K562 (cell line): ENCODE data around the gene C1QTNF2. TPM values are rescaled to one million over a fixed set of nuclear protein-coding genes. Genes with fewer than 3 reads are reported as not detected.

Experiments
- MTA1 ChIP-seq: fragments of 450-650 bp; IDR thresholded peaks from 2 replicates; pipeline ENCODE4 v1.6.1; 2017; ENCODE audit warnings: borderline replicate concordance
- RB1 ChIP-seq: fragments of 450-650 bp; IDR thresholded peaks from 2 replicates; pipeline ENCODE4 v1.6.1; 2017; ENCODE audit warnings: low read depth, mild to moderate bottlenecking
- SUPT5H ChIP-seq: fragments of 450-650 bp; IDR thresholded peaks from 2 replicates; pipeline ENCODE4 v1.6.1; 2016
- TBL1XR1 ChIP-seq, 2 experiments: IDR thresholded peaks; 2 replicates each; pipeline ENCODE4 v1.6.1; 2012; ENCODE audit warnings: improper control_type of control experiment in 2 of 2, low read length in 2 of 2, mild to moderate bottlenecking in 1 of 2
- TFE3 ChIP-seq: fragments of 450-650 bp; formaldehyde crosslinking; IDR thresholded peaks from 2 replicates; pipeline ENCODE4 v1.4.0; 2020; ENCODE audit warnings: mild to moderate bottlenecking, mixed read lengths
- THRB ChIP-seq: fragments of 450-650 bp; formaldehyde crosslinking; conservative IDR thresholded peaks from 2 replicates; pipeline ENCODE4 v1.4.0; 2022; ENCODE audit warnings: mild to moderate bottlenecking, missing genetic modification characterization
- ZFP30 ChIP-seq: fragments of 250-450 bp; sonication (Bioruptor Pico); IDR thresholded peaks from 2 replicates; pipeline ENCODE4 v1.8.0; 2022; ENCODE audit warnings: moderate library complexity, mild to moderate bottlenecking, inconsistent platforms, borderline replicate concordance
- ZFP36 ChIP-seq: fragments of 150-350 bp; IDR thresholded peaks from 2 replicates; pipeline ENCODE4 v1.6.1; 2018; ENCODE audit warnings: low read length, low read depth; ENCODE audit not compliant: partially characterized antibody
- ZNF311 ChIP-seq: fragments of 250-450 bp; sonication (Bioruptor Pico); IDR thresholded peaks from 2 replicates; pipeline ENCODE4 v1.4.0; 2020; ENCODE audit warnings: mild to moderate bottlenecking, moderate library complexity
- ZNF699 ChIP-seq: fragments of 250-450 bp; sonication (Bioruptor Pico); IDR thresholded peaks from 2 replicates; pipeline ENCODE4 v1.8.0; 2021; ENCODE audit warnings: mild to moderate bottlenecking, moderate library complexity; ENCODE audit not compliant: insufficient replicate concordance
- polyA plus RNA-seq, 8 experiments: library from polyadenylated mRNA; depleted of rRNA in 4 of 8; stranded (reverse) in 5 of 8; unstranded in 3 of 8; fragments of >200 nt; fragmentation: Nextera tagmentation in 2 of 8; fragmentation: Illumina TruSeq in 1 of 8; extraction: Ambion mirVana in 2 of 8; extraction: Trizol in 1 of 8; gene quantifications; 2 replicates each; pipeline versions ENCODE4 v1.2.1 to v1.2.3, GENCODE V29; 2011 to 2014; ENCODE audit warnings: inconsistent platforms in 1 of 8, missing spikeins in 1 of 8
- total RNA-seq, 7 experiments: library from RNA; depleted of rRNA in 6 of 7; stranded (reverse); fragments of >200 nt in 6 of 7; fragmentation: Illumina TruSeq in 2 of 7; extraction: Trizol in 2 of 7; gene quantifications; 2 replicates each; pipeline versions ENCODE4 v1.2.1 to v1.2.3, GENCODE V29; 2011 to 2021; ENCODE audit warnings: low replicate concordance in 1 of 7
- TF ChIP-seq, protein P1 (sequence below): fragments of 450-650 bp; IDR thresholded peaks from 2 replicates; pipeline ENCODE4 v1.6.1; 2016; ENCODE audit warnings: mild to moderate bottlenecking, moderate library complexity
- TF ChIP-seq, protein P2 (sequence below): sonication (generic); formaldehyde crosslinking; IDR thresholded peaks from 2 replicates; pipeline ENCODE4 v1.8.0; 2022; ENCODE audit warnings: mild to moderate bottlenecking, low read depth, missing genetic modification reagents

Gene C1QTNF2
- total and polyA plus RNA-seq, 9 of the 15 experiments (the other 6 are each of a cell fraction or from before 2014, with no cell fraction given) = not detected

DNA sequence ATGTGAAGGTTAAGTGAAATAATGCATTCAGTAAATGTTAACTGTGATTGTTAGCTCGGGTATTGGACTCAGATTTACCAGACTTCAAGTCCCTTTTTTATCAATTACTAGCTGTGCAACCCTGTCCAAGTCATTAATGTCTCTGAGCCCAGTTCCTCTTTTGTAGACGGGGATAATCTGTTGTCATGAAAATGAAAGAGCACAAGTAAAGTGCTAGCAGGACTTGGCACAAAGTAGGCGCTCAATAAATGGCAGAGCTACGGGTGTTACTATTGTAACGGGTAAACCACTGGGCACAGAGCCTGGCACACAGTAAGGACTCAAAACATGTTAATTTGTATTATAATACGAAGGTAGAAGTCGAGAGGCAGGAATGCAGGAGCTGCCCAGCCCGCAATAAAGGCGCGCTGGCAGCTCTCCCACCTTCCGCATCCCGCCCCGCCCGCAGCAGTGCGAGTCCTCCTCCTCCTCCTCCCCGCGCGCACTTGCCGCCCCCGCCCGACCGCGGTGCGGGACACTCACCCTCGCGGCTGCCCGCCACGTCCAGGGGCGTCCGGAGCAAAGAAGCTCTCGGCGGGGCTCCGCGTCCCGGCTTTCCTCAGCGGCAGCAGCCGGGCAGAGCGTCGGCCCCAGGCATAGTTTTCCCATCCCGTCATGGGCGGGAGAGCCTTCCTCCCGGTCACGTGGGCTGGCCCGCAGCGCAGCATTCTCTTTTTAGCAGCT is at the start of gene C1QTNF2 (continued):
- TF ChIP-seq, protein P1, sequence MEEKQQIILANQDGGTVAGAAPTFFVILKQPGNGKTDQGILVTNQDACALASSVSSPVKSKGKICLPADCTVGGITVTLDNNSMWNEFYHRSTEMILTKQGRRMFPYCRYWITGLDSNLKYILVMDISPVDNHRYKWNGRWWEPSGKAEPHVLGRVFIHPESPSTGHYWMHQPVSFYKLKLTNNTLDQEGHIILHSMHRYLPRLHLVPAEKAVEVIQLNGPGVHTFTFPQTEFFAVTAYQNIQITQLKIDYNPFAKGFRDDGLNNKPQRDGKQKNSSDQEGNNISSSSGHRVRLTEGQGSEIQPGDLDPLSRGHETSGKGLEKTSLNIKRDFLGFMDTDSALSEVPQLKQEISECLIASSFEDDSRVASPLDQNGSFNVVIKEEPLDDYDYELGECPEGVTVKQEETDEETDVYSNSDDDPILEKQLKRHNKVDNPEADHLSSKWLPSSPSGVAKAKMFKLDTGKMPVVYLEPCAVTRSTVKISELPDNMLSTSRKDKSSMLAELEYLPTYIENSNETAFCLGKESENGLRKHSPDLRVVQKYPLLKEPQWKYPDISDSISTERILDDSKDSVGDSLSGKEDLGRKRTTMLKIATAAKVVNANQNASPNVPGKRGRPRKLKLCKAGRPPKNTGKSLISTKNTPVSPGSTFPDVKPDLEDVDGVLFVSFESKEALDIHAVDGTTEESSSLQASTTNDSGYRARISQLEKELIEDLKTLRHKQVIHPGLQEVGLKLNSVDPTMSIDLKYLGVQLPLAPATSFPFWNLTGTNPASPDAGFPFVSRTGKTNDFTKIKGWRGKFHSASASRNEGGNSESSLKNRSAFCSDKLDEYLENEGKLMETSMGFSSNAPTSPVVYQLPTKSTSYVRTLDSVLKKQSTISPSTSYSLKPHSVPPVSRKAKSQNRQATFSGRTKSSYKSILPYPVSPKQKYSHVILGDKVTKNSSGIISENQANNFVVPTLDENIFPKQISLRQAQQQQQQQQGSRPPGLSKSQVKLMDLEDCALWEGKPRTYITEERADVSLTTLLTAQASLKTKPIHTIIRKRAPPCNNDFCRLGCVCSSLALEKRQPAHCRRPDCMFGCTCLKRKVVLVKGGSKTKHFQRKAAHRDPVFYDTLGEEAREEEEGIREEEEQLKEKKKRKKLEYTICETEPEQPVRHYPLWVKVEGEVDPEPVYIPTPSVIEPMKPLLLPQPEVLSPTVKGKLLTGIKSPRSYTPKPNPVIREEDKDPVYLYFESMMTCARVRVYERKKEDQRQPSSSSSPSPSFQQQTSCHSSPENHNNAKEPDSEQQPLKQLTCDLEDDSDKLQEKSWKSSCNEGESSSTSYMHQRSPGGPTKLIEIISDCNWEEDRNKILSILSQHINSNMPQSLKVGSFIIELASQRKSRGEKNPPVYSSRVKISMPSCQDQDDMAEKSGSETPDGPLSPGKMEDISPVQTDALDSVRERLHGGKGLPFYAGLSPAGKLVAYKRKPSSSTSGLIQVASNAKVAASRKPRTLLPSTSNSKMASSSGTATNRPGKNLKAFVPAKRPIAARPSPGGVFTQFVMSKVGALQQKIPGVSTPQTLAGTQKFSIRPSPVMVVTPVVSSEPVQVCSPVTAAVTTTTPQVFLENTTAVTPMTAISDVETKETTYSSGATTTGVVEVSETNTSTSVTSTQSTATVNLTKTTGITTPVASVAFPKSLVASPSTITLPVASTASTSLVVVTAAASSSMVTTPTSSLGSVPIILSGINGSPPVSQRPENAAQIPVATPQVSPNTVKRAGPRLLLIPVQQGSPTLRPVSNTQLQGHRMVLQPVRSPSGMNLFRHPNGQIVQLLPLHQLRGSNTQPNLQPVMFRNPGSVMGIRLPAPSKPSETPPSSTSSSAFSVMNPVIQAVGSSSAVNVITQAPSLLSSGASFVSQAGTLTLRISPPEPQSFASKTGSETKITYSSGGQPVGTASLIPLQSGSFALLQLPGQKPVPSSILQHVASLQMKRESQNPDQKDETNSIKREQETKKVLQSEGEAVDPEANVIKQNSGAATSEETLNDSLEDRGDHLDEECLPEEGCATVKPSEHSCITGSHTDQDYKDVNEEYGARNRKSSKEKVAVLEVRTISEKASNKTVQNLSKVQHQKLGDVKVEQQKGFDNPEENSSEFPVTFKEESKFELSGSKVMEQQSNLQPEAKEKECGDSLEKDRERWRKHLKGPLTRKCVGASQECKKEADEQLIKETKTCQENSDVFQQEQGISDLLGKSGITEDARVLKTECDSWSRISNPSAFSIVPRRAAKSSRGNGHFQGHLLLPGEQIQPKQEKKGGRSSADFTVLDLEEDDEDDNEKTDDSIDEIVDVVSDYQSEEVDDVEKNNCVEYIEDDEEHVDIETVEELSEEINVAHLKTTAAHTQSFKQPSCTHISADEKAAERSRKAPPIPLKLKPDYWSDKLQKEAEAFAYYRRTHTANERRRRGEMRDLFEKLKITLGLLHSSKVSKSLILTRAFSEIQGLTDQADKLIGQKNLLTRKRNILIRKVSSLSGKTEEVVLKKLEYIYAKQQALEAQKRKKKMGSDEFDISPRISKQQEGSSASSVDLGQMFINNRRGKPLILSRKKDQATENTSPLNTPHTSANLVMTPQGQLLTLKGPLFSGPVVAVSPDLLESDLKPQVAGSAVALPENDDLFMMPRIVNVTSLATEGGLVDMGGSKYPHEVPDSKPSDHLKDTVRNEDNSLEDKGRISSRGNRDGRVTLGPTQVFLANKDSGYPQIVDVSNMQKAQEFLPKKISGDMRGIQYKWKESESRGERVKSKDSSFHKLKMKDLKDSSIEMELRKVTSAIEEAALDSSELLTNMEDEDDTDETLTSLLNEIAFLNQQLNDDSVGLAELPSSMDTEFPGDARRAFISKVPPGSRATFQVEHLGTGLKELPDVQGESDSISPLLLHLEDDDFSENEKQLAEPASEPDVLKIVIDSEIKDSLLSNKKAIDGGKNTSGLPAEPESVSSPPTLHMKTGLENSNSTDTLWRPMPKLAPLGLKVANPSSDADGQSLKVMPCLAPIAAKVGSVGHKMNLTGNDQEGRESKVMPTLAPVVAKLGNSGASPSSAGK = peak; percentile 34
- TF ChIP-seq MTA1 (no peak), ZFP30 (CRISPR knock-in tag) (no peak), SUPT5H (no peak), TFE3 (CRISPR knock-in tag) (peak; percentile 58; the same call in 1 of the 2 replicates), ZNF699 (CRISPR knock-in tag) (no peak), THRB (no peak), ZFP36 (peak; percentile 52), ZNF311 (CRISPR knock-in tag) (no peak), RB1 (peak; percentile 34; the same call in 1 of the 2 replicates), TBL1XR1 (IDR thresholded peaks at IDR 0.05; ENCODE audit: low read length in 2 of 2) (no peak)
- TF ChIP-seq, protein P2, sequence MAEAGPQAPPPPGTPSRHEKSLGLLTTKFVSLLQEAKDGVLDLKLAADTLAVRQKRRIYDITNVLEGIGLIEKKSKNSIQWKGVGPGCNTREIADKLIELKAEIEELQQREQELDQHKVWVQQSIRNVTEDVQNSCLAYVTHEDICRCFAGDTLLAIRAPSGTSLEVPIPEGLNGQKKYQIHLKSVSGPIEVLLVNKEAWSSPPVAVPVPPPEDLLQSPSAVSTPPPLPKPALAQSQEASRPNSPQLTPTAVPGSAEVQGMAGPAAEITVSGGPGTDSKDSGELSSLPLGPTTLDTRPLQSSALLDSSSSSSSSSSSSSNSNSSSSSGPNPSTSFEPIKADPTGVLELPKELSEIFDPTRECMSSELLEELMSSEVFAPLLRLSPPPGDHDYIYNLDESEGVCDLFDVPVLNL (CRISPR knock-in tag) = no peak
